Activated naive CD4-positive, alpha-beta T cell (primary cell): ENCODE measurements around the gene TDRD7.
"Not testable (repeated sequence)": the region's sequence is repeated elsewhere in the genome, so short reads cannot be mapped to it uniquely, and the experiment has no call there.

Experiments
- DNase-seq, 4 experiments: peaks; one replicate each; lab custom pipeline; 2025; lab: John Stamatoyannopoulos, UW

The TDRD7 gene

DNA sequence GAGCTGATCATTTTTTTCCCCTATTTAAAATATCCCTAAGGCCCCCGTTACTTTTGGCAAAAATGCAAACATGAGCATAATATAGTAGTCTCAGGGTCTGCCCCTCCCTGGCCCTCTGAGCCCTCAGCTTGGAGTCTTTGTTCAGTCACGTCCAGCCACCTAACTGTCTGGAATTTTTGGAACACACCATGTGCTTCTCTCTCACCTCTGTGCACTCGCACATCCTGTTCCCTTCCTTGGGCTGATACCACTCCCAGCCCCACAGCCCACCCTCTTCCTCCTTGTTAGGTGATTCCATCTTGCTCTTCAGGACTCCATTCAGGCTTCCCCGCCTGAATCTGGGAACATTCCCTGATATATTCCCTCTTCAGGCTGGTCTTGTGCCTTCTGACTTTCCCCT, 16.0 kb downstream of the TDRD7 start:
- DNase-seq = no peak

DNA sequence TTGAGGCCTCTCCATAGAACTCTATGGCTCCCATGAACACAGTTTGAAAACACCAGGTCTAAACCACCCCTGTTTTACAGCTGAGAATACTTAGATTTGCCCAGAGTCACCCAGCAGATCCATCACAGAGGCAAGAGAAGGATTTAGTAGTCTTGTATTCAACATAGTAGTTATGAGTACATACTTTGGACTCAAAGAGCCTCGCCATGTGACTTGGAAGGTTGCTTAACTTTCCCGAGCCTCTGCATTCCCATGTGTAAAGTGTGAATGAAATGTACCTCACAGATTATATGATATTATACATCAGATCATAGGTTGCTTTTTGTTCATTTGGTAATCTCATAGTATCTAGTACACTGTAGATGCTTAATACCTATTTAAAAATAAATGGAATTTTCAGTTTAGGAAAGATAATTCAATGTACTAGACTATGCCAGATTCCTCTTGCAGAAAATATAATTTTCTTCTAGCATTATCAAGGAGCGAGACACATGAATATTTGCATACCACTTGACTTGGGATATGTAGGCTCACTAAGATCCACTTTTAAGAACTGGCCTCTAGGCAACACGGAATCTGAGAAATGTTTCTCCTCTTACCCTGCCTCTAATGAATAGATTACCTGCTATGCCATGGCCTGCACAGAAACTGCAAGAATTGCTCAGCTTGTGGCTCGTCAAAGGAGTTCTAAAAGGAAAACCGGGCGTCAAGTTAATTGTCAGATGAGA, 18.6 kb downstream of the TDRD7 start:
- no peak for DNase-seq

DNA sequence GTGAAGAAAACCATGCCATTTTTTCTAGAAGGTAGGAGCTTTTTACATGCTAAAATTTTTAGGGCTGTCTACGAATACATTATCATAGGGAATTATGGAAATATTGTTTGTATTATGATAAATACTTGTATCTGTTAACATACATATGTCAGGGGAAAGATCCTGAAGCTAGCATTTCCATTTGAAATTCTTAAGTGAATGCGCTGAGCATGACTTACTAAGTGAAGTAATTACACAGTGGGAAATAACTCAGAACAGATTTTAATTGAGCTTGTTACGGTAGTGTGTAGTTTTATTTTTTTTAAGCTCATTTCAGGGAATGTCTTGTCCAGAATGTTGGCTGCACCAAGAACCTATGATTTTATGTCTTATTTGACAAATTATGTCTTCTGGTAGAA, 19.1 kb downstream of the TDRD7 start:
- DNase-seq = no peak

DNA sequence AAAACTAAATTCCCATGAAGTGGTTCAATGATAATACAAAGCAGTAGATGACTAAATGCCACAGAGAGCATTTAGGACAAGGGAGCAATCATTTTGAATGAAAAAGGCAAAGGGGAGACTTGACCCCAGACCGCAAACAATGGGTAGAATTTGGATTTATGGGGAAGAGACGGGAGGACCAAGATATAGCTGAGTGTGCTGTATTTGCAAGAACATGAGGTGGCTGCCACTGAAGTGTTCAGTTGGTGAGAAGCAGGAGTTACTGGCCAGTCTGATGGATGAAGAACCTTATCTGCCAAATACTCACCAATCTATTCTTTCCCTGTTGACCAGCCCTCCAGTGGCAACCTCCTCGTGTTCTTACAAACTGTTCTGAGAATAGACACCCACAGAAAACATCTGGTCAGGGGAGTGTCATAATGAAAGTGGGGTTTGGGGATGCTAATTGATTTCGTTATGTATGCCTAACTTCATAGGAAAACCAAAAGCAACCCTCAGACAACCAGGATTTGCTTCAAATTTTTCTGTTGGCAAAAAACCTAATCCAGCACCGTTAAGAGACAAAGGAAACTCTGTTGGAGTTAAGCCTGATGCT, 19.8 kb downstream of the TDRD7 start:
- no peak for DNase-seq

DNA sequence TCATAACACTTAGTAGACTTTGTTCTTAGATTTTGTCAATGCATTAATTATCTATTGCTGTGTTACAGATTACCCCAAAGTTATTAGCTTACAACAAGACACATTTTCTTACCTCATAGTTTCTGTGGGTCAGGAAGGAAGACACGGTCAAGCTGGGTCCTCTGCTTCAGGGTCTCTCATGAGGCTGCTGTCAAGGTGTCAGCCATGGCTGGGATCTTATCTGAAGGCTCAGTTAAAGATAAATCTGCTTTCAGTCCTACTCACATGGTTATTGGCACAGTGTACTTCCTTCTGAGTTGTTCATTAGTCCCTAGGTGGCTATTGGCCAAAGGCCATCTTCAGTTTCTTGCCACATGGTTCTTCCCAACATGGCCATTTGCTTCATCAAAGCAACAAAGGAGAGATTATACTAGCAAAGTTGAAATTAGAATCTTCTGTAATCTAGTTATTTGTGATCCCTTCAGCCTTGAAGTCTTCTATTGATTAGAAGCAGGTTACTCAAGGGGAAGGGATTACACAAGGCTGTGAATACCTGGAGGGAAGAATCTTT, 25.2 kb downstream of the TDRD7 start:
- no peak for DNase-seq

DNA sequence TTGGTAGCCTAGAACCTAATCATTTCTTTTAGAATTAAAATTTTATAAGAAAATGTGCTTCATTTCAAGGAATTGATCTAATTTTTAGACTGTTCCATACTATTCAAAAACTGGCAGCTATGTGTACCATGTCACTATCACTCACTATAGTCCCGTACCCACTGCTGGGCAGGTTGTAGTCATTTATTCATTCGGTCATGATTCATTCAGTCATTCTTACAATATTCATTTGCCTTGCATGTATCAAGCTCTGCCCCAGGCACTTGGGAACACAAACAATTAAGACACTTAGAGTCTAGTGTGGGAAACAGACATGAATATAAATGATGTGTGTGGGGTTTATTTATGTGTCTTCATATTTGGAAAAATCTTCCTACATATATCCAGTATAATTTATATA, 26.4 kb downstream of the TDRD7 start:
- DNase-seq = no peak

DNA sequence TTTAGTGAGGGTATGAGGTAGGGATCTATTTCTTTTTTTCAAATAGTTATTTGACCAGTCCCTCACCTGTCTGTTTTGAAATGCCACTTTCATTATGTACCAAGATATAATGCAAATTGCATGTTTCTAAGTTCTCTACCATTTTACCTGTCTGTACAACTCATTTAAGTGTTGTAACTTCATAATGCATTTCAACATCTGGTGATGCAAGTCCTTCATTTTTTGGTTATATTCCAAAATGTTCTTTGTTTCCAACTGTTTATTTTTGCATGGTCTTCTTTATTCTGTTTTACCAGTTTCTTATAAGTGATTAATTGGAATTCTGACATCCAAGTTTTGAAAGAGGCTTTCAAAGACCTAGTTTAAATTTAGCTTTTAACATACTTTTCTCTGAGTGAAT, 26.8 kb downstream of the TDRD7 start:
- no peak for DNase-seq

DNA sequence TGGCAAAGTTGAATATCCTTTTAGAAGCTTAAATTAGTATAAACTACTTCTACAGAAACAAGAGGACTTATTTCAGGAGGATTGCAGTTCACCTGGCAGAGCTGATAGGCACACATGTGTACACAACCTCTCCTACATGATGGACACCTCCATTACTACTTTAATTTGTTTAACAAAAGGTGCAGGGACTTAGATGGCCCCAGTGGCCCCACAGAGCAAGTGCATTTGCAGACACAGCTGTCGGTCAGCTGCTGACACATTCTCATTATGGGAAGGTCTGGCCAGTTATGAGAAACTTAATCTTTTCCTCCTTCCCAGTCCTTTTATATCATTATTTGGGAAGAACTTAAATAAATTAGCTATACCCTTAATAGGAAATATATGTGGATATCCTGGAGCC, 28.3 kb downstream of the TDRD7 start:
- no peak for DNase-seq

DNA sequence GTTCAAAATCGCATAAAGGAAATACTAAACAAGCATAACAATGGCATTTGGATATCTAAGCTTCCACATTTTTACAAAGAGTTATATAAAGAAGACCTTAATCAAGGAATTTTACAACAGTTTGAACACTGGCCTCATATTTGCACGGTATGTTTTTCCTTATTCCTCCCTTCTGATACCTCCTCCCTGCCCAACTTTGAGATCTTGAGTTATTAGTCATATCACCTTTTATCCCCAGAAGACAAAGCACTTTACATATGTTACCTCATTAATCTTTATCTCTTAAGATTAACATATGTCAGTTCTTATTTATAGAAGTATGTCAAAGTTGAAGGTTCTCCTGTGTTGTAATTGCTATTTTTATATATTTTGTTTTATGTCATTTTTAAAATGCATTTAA, 29.8 kb downstream of the TDRD7 start:
- DNase-seq = no peak

DNA sequence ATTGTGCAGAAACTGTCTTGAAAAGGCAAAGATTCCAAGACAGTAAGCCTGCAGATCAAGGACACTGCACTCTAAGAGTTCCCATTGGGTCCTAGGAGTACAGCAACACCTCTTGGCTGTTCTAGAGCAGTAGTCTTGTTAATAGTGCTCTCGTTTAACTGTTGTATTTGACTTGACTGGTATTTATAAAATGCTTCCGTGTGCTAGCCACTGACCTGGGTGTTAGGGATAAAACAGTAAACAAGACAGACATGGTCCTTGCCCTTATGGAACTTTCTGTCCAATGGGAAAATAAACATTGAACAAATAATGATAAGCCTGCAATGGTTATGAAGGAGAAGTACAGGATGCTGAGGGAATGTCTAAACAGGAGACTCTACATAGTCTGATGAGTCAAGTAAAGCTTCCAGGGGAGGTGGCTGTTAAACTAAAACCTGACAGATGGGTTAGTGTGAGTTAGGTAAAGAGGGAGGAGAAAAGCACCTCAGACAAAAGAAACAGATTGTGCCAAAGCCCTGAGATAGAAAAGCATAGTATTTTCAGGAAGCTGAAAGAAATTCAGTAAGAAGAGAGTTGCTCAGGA, 33.3 kb downstream of the TDRD7 start:
- DNase-seq = no peak

DNA sequence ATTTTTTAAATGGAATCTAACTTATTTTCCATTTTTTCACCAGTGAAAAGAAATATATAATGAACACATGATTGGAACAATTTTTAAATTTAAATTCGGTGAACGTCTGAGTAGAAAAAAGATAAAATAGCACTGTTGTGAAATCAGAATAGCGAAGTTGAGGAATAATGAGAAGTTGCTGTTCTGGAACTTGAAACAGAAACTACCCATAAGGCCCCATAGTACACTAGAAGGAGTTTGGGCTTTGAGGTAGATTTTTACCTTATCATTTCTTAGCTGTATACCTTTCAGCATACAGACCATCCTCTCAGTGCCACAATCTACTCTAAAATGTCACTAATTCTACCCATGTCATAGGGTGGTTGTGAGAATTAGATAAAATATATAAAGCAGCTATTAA, 35.1 kb downstream of the TDRD7 start:
- DNase-seq = no peak

DNA sequence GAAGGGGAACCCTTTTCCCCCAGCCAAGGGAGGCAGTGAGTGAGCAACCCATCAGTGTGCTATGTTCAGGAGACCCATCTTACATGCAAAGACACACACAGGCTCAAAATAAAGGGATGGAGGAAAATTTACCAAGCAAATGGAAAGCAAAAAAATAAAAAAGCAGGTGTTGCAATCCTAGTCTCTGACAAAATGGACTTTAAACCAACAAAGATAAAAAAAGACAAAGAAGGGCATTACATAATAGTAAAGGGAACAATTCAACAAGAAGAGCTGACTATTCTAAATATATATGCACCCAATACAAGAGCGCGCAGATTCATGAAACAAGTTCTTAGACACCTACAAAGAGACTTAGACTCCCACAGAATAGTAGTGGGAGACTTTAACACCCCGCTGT, 41.7 kb downstream of the TDRD7 start:
- not testable (repeated sequence) for DNase-seq

DNA sequence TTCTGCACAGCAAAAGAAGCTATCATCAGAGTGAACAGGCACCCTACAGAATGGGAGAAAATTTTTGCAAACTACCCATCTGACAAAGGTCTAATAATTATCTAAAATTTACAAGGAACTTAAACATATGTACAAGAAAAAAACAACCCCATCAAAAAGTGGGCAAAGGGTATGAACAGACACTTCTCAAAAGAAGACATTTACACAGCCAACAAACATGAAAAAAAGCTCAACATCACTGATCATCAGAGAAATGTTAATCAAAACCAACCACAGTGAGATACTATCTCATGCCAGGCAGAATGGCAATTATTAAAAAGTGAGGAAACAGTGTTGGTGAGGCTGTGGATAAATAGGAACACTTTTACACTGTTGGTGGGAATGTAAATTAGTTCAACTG, 44.9 kb downstream of the TDRD7 start:
- not testable (repeated sequence) for DNase-seq

DNA sequence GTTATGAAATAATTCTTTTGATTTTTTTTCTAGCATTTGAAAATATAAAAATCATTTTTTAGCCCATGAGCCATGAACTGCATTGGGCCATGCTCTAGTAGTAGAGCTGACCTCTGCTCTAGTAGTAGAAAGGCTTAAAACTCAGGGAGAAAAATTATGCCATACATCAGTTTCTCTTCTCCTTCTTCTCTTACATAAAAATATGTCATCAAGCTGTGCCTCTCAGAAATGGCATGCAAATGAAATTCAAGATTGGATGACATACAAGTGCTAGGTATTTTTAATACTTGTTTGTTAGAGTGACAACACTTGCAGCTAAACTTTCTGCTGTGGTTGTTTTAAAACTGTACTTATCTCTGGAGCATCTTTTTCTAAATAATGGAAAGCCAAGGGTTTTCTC, 47.4 kb downstream of the TDRD7 start:
- no peak for DNase-seq

DNA sequence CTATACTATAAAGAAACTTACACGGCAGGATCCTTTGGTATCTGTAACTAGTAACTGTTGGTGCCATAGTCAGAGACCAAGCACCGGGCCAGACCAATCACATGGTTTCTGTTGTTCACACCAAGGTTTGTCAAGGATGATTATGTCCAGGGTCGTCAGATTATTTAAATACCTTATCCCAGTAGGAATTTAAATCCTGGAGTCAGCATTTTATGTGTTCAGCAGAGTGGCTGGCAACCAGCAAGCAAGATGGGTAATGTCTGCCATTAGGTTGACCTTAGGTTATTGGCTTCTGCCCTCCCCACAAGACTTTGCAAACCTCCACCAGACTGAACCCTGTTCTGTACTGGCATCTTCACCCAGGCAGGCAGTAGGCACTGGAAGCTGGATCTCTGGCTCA, 50.3 kb downstream of the TDRD7 start:
- no peak for DNase-seq

DNA sequence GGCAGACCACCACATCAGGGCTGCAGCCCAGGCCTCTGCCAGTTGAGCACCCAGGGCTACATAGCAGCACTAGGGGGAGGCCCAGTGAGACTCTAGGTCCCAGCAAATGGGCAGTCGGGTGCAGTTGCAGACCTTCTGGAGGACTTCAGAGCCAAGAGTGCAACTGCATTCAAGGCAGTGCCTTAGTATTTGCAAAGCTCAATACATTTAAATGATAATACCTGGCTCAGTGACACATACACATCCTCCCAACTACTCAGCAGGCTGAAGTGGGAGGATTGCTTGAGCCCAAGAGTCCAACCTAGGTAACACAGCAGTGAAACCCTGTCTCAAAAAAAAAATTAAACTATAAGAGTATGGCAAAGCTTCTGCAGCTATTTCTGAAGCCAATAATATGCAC, 51.0 kb downstream of the TDRD7 start:
- DNase-seq = no peak

DNA sequence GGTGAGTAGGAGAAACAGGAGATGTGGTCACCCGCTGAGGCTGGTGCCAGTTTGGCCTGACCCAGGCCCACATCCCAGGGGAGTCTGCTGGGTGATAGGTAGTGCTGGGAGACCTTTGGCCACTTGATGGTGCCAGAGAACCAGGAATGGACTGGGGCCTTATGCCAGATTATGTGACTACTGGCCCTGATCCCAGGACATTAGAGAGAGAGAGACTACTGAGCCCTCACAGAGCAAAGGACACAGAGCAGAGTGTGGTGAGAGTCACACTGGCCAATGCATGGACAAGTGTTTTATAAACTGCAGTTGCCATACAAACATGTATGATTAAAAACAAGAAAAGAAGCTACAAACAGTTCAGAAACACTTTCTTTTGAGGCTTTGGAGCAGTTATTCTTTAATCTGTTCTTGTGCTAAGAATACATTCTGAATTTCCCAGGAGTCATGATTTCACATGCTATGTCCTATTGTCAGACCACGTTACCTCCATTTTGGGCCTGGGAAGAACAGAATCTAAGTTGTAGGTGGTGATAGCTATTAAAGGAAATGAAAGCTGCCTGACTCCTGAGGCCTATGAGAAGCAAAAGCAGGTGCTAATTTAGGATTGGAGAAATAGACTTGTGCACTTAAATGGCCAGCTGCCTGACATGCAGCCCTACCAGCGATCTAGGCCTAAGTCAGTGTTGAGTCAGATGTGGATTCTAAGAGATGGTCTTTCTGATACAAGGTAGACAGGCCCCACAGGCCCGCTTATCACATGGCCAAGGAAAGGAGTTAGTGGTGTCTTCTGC, 57.0 kb downstream of the TDRD7 start:
- no peak for DNase-seq

DNA sequence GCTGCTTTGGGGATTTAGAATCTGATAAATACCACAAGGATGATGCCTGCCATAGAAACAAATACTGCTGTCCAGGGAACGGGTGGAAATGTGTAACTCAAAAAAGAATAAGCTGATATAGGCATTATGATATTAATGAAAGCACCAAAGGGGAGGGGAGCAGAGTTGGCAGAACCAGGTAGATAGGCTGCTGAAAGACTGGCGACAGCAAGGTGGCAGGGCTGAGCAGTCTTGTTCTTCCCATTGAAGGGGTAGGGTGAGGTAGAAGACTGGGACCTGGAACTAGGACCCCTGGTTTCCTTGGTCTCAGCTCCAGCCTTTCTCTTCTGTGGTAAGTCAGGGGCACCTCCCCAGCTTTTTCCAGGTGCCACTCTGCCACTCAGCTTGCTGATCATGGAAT, 58.2 kb downstream of the TDRD7 start:
- no peak for DNase-seq

DNA sequence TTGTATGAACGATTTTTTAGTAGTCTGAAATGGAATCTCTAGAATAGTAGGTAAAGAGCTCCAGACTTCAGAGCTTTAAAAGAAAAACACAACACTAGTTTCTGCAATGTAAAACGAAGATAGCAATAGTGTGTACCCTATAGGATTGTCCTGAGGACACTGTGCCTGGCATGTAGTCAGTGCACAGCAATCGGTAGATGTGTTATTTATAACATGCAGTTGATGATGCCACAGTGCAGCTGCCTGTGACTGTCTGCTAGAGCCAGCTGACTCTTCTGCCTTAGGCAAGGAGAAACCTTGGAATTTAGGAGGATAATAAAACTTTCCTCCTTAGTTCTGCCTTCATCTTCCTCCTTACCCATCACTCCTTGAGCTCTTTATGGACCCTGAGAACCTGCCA, 61.8 kb downstream of the TDRD7 start:
- no peak for DNase-seq

DNA sequence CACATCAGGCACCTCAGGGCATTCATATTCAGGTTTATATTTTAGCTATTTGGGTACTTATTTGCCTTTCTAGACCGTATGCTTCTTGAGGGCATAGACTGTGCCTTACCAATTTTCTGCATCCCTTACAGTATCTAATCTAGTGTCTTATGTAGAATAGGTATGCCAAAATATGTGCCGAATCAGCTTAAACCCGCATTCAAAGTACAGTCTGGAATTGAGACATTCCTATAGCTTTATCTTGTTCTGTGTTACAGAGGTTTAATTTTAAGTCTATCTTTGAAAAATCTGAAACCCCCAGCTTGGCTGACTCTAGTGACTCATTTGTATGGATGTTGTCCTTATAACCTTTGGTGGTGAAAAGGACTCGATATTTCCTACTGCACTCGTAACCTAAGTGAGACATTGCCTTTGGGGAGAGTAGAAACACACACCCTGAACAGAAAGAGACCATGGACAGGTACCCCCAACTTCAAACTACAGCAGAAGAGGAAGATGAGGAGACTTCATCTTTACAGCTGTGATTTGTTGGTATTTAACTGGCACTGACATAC, 62.6 kb downstream of the TDRD7 start:
- DNase-seq = no peak

DNA sequence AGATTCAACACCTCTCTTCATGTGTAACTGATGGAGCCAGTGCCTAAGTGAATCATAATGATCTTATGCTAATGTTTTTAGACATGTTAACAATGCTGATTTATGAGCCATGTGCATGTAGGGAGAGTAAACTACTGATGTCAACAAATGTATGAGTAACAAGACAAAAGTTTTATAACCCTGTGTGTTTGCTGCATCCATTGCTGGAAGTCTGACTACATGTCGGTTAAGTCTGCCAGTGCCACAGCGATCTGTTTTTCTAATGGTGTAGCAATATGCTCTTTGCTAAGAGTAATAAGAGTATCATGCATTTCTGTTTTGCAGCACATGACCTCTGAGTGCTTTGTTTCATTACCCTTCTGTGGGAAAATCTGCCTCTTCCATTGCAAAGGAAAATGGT, 63.2 kb downstream of the TDRD7 start:
- no peak for DNase-seq

DNA sequence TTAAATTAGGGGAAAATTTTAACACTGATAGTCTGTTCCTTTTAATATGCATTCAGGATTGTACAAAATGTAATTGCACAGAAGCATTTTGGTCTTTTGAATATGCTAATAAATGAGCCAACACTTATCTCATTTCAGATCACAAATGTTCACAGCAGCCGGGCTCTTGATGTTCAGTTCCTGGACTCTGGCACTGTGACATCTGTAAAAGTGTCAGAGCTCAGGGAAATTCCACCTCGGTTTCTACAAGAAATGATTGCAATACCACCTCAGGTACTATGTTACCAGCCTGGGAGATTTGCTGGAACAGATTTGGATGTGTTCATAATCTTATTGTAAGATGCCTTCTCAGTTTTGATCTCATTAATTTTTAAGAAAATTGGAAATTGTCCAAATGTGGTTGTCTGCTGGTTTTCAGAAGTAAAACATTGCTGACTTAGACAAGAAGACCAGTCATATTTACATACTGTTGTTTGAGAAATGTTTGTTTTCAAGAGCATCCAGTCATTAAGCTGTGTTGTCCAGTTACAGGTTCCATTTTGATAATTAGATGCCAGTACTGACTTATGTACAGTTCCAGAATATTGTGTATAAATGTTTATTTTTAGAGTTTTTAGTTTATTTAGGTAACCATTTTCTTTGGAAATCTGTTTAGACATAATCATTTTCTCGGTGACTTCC, 66.5 kb downstream of the TDRD7 start:
- no peak for DNase-seq
